Neural progenitor cell (in vitro differentiated cells): ENCODE data around the gene PDE5A.
"Not testable (repeated sequence)": the region's sequence is repeated elsewhere in the genome, so short reads cannot be mapped to it uniquely, and the experiment has no call there.

ENCODE experiments used
- EZH2 ChIP-seq: fragments of 200-600 bp; sonication (generic); IDR thresholded peaks from 2 replicates; pipeline ENCODE4 v1.6.1; 2017; ENCODE audit warnings: antibody characterized with exemption, mild to moderate bottlenecking, moderate library complexity
- EZH2phosphoT487 ChIP-seq: fragments of 200-600 bp; sonication (generic); IDR thresholded peaks from 2 replicates; pipeline ENCODE4 v1.6.1; 2017; ENCODE audit warnings: antibody characterized with exemption
- TF ChIP-seq, protein P1 (sequence below): fragments of 200-600 bp; sonication (generic); IDR thresholded peaks from 2 replicates; pipeline ENCODE4 v1.5.1; 2017; ENCODE audit warnings: antibody characterized with exemption, mild to moderate bottlenecking

GRCh38 chr4:119469039-119469438 lies 159.6 kb downstream of the PDE5A start:
- TF ChIP-seq, protein P1, sequence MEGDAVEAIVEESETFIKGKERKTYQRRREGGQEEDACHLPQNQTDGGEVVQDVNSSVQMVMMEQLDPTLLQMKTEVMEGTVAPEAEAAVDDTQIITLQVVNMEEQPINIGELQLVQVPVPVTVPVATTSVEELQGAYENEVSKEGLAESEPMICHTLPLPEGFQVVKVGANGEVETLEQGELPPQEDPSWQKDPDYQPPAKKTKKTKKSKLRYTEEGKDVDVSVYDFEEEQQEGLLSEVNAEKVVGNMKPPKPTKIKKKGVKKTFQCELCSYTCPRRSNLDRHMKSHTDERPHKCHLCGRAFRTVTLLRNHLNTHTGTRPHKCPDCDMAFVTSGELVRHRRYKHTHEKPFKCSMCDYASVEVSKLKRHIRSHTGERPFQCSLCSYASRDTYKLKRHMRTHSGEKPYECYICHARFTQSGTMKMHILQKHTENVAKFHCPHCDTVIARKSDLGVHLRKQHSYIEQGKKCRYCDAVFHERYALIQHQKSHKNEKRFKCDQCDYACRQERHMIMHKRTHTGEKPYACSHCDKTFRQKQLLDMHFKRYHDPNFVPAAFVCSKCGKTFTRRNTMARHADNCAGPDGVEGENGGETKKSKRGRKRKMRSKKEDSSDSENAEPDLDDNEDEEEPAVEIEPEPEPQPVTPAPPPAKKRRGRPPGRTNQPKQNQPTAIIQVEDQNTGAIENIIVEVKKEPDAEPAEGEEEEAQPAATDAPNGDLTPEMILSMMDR, result not testable (repeated sequence)
- TF ChIP-seq EZH2, EZH2phosphoT487: not testable (repeated sequence)
